ENCODE measurements around the gene PCED1B.

PCED1B gene

DNA sequence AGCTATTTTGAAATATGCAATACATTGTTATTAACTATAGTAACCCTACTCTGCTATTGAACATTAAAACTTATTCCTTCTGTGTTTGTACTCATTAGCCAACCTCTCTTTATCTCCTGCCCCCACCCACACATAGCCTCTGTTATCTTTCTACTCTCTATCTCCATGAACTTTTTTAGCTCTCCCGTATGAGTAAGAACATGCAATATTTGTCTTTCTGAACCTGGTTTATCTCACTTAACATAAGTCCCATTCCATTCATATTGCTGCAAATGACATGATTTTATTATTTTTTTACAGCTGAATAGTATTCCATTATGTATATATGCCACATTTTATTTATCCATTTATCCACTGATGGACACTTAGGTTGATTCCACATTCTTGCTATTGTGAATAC lies 79.4 kb downstream of the PCED1B start:
- H3K27me3 ChIP-seq (replicated peaks; ENCODE audit: control insufficient read depth, insufficient read depth, low read length) = no peaks in the 10 kb centered on the region
- H3K4me3 ChIP-seq (replicated peaks; ENCODE audit: low read depth, low read length) = no peak overlapping the region
- H3K36me3 ChIP-seq (ENCODE audit: control insufficient read depth, insufficient read depth, low read length) = no peaks in the 10 kb centered on the region
- TF ChIP-seq, protein P1, sequence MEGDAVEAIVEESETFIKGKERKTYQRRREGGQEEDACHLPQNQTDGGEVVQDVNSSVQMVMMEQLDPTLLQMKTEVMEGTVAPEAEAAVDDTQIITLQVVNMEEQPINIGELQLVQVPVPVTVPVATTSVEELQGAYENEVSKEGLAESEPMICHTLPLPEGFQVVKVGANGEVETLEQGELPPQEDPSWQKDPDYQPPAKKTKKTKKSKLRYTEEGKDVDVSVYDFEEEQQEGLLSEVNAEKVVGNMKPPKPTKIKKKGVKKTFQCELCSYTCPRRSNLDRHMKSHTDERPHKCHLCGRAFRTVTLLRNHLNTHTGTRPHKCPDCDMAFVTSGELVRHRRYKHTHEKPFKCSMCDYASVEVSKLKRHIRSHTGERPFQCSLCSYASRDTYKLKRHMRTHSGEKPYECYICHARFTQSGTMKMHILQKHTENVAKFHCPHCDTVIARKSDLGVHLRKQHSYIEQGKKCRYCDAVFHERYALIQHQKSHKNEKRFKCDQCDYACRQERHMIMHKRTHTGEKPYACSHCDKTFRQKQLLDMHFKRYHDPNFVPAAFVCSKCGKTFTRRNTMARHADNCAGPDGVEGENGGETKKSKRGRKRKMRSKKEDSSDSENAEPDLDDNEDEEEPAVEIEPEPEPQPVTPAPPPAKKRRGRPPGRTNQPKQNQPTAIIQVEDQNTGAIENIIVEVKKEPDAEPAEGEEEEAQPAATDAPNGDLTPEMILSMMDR (IDR thresholded peaks at IDR 0.05; ENCODE audit: insufficient read depth, low read length, poor library complexity, severe bottlenecking) = no peak
- DNase-seq (ENCODE audit: extremely low read depth, insufficient read length) = no peak

DNA sequence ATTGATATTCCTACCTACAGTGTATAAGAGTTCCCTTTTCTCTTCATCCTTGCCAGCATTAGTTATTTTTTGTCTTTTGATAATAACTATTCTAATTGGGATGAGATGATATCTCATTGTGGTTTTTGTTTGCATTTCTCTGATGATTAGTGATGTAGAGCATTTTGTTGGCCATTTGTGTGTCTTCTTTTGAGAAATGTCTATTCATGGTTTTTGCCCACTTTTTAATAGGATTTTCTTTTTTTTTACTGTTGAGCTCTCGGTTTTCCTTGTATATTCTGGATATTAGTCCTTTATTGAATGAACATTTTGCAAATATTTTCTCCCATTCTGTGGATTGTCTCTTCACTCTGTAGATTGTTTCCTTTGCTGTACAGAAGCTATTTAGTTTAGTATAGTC lies 79.9 kb downstream of the PCED1B start:
- Histone ChIP-seq H3K36me3 (ENCODE audit: control insufficient read depth, insufficient read depth, low read length) (no peaks in the 10 kb centered on the region), H3K4me3 (replicated peaks; ENCODE audit: low read depth, low read length) (no peak overlapping the region), H3K27me3 (replicated peaks; ENCODE audit: control insufficient read depth, insufficient read depth, low read length) (no peaks in the 10 kb centered on the region)
- no peak for DNase-seq (ENCODE audit: extremely low read depth, insufficient read length)
- TF ChIP-seq, protein P1 (IDR thresholded peaks at IDR 0.05; ENCODE audit: insufficient read depth, low read length, poor library complexity, severe bottlenecking) = no peak

DNA sequence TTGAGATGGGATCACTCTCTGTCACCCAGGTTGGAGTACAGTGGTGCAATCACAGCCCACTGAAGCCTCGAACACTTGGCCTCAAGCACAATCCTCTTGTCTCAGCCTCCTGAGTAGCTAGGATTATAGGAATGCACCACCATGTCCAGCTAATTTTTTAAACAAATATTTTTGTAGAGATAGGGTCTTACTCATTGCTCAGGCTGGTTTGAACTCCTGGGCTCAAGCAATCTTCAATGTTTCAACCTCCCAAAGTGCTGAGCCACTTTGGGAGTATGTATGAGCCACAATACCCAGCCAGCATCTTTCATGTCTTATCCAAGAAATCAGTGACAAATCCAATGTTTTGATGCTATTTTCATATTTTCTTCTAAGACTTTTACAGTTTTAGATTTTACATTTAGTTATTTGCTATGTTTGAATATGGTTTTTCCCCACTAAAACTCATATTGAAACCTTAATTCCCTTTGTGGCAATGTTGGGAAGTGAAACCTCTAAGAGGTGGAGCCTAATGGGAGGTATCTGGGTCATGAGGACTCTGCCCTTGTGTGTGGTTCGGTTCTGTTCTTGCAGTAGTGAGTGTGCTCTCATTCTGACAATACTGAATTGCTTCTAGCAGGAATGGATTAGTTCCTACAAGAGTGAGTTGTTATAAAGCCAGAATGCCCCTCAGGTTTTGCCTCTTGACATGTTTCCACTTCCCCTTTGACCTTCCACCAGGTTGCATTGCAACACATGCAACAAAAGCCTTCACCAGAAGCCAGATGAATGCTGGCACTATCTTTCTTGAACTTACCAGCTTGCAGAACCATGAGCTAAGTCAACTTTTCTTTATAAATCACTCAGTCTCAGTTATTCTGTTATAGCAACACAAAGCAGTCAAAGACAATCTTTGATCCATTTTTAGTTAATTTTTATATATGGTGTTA lies 81.2 kb downstream of the PCED1B start:
- no peaks in the 10 kb centered on the region for H3K36me3 ChIP-seq (ENCODE audit: control insufficient read depth, insufficient read depth, low read length)
- H3K27me3 ChIP-seq (replicated peaks; ENCODE audit: control insufficient read depth, insufficient read depth, low read length) = no peaks in the 10 kb centered on the region
- no peak for DNase-seq (ENCODE audit: extremely low read depth, insufficient read length)
- no peak overlapping the region for H3K4me3 ChIP-seq (replicated peaks; ENCODE audit: low read depth, low read length)
- TF ChIP-seq, protein P1 (IDR thresholded peaks at IDR 0.05; ENCODE audit: insufficient read depth, low read length, poor library complexity, severe bottlenecking) = no peak

DNA sequence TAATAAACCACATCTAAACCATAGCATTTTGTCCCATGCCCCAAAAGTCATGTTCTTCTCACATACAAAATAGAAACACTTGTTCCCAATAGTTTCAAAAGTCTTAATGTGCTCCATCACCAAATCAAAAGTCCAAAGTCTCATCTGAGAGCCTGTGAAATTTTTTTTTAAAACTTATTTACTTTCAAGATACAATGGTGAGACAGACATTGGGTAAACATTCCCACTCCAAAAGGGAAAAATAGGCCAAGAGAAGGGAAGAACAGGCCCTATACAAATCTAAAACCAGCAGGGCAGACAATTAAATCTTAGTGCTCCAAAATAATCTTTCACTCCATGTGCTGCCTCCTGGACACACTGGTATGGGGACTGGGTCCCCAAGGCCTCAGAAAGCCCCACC lies 84.7 kb downstream of the PCED1B start:
- no peak for DNase-seq (ENCODE audit: extremely low read depth, insufficient read length)
- TF ChIP-seq, protein P1 (IDR thresholded peaks at IDR 0.05; ENCODE audit: insufficient read depth, low read length, poor library complexity, severe bottlenecking) = no peak
- H3K27me3 ChIP-seq (replicated peaks; ENCODE audit: control insufficient read depth, insufficient read depth, low read length) = no peaks in the 10 kb centered on the region
- H3K4me3 ChIP-seq (replicated peaks; ENCODE audit: low read depth, low read length) = no peak overlapping the region
- no peaks in the 10 kb centered on the region for H3K36me3 ChIP-seq (ENCODE audit: control insufficient read depth, insufficient read depth, low read length)

DNA sequence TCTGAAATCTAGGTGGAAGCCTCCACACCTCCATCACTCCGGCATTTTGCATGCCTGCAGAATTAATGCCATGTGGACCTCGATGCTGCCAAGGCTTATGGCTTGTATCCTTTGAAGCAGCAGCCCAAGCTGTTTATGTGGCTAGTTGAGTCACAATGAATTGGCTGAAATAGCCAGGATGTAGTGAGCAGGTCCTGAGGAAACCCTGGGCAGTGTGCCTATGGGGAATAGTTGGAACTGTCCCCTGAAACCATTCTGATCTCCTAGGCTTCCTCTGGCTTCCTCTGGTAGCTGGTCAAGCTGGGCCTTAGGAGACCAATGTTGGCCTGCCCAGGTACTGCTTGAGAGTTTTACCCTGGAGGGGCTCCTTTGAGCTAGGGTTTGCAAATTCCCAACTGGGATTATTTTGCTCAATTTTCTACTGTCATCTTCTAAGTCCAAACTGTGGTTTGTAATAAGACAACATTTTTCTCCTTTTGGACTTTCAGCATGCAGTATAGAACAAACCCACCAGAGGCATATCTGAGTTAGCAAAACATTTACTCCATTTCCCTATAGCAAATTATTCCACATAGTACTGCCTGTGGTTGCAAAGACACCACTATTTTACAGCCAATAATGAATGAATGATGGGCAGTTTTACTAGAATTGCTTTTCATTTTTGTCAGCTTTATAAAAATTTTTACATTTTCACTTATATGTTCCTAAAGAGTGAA lies 85.5 kb downstream of the PCED1B start:
- Histone ChIP-seq H3K36me3 (ENCODE audit: control insufficient read depth, insufficient read depth, low read length) (no peaks in the 10 kb centered on the region), H3K4me3 (replicated peaks; ENCODE audit: low read depth, low read length) (no peak overlapping the region), H3K27me3 (replicated peaks; ENCODE audit: control insufficient read depth, insufficient read depth, low read length) (no peaks in the 10 kb centered on the region)
- no peak for DNase-seq (ENCODE audit: extremely low read depth, insufficient read length)
- TF ChIP-seq, protein P1 (IDR thresholded peaks at IDR 0.05; ENCODE audit: insufficient read depth, low read length, poor library complexity, severe bottlenecking) = no peak

All from GM06990 (cell line).